ENCODE results near the gene NOC4L.

NOC4L gene

DNA sequence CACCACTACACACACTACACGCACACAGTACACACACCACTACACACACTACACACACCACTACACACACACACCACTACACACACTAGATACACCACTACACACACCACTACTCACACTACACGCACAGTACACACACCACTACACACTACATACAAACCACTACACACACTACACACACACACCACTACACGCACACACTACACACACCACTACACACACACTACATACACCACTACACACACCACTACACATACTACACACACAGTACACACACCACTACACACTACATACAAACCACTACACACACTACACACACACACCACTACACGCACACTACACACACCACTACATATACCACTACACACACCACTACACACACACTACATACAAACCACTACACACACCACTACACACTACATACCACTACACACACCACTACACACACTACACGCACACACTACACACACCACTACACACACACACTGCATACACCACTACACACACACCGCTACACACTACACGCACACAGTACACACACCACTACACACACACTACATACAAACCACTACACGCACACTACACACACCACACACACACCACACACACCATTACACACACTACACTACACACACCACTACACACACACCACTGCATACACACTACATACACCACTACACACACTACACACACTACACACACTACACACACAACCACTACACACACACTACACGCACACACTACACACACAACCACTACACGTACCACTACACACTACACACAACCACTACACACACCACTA lies 11.7 kb downstream of the NOC4L start:
- no peak for FAIRE-seq

DNA sequence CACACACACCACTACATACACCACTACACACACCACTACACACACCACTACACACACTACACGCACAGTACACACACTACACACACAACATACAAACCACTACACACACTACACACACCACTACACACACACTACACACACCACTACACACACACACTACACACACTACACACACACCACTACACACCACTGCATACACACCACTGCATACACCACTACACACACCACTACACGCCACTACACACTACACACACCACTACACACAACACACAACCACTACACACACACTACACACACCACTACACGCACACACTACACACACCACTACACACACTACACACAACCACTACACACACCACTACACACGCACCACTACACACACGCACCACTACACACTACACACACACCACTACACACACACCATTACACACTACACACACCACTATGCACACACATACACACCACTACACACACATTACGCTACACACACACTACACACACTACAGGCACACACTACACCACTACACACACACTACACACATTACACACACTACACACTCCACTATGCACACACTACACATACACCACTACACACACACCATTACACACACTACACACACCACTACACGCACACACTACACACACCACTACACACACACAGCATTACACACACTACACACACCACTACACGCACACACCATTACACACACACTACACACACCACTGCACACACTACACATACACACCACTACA lies 12.5 kb downstream of the NOC4L start:
- FAIRE-seq: no peak
- no peak for DNase-seq (ENCODE audit: low spot score)

More for the DNA sequence above, 11.7 kb downstream of the NOC4L start:
- DNase-seq (ENCODE audit: low spot score): no peak

GRCh38 chr12:132157733-132158409 lies 13.6 kb downstream of the NOC4L start:
- FAIRE-seq (no peak), DNase-seq (ENCODE audit: low spot score) (no peak)

- DNase-seq (ENCODE audit: low spot score) (no peak), FAIRE-seq (no peak)
Observed at GRCh38 chr12:132158677-132159554, 14.7 kb downstream of the NOC4L start.

DNA sequence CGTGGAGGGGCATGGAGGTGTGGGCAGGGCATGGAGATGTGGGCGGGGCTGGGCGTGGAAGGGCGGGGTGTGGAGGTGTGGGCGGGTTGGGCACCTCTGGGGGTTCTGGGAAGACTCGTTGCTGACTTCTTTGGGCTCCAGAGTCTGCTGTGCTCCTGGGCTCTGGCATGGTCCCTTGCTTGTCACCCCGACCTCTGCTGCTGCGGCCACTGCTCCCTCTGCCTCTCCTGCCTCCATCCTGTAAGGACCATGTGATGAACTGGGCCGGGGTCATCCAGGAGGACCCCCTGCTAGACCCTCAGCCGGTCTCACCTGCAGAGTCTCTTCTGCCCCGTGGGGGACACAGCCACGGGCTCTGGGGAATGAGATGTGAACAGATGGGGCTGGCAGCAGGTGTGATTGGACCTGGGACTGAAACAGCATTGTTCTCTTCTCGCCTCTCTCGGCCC lies 15.3 kb downstream of the NOC4L start:
- no peak for DNase-seq (ENCODE audit: low spot score)
- no peak for FAIRE-seq

GRCh38 chr12:132160016-132160415 lies 15.8 kb downstream of the NOC4L start:
- FAIRE-seq (no peak), DNase-seq (ENCODE audit: low spot score) (no peak)

GRCh38 chr12:132160601-132161035 lies 16.4 kb downstream of the NOC4L start:
- DNase-seq (ENCODE audit: low spot score): no peak
- no peak for FAIRE-seq

- FAIRE-seq (no peak), DNase-seq (ENCODE audit: low spot score) (no peak)
Observed at GRCh38 chr12:132161036-132161781, 17.0 kb downstream of the NOC4L start.

DNA sequence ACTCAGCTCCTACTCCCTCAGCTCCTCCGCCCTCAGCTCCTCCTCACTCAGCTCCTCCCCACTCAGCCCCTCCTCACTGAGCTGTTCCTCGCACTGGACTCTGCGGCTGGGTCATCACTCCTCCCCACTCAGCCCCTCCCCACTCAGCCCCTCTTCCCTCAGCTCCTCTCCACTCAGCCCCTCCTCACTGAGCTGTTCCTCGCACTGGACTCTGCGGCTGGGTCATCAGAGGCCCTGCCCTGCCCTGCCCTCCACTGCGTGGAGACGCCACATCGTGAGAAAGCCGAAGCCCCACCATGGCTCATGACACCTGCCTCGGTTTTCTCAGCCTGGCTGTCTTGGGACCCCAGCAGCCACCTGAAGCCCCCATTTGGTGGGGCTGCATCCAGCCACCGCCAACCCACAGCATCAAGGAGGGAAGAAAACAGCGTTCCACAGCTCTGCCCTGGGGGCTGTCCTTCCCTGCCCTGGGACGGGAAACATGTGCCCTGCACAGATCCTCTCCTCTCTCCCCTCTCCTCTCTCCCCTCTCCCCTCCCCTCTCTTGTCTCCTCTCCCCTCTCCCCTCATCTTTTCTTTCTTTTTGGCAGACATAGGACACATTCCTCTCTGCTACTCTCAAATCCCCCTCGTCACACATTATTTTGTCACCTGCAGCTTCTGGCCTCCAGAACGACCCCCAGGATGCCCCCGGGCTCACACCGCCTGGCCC lies 17.7 kb downstream of the NOC4L start:
- DNase-seq (ENCODE audit: low spot score) (no peak), FAIRE-seq (no peak)

GRCh38 chr12:132162508-132163031 lies 18.3 kb downstream of the NOC4L start:
- FAIRE-seq: no peak
- peak; percentile 44 for DNase-seq (ENCODE audit: low spot score)

GRCh38 chr12:132163041-132163910 lies 19.0 kb downstream of the NOC4L start:
- FAIRE-seq (no peak), DNase-seq (ENCODE audit: low spot score) (no peak)

DNA sequence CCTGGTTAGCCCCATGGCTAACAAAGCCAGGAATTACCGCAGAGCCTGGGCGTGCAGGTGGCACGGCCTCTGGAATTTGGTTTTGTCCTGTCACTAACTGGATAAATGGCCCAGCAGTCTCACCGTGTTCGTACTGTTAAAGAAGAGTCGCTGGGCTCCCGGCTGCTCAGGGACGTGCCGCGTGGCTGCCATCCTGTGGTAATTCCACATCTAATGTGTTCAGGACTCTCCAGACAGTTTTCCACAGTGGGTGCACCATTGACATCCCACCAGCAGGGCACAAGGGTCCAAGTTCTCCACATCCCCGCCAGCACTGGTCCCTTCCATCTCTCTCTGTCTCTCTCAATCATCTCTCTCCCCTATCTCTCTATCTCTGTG lies 19.6 kb downstream of the NOC4L start:
- DNase-seq (ENCODE audit: low spot score) (no peak), FAIRE-seq (no peak)

DNA sequence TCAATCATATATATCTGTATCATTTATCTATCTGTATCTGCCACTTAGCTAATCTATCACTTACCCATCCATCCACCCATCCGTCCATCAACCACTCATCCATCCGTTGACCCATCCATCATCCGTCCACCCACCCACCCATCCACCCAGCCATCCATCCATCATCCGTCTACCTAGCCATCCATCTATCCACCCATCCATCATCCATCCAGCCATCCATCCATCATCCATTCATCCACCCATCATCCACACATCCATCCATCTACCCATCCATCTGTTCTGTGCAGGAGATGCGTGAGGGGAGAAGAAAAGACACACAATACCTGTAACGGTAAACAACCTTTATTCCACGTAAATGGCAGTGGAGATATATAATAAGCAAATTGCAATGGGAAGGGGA lies 20.2 kb downstream of the NOC4L start:
- no peak for DNase-seq (ENCODE audit: low spot score)
- no peak for FAIRE-seq

DNA sequence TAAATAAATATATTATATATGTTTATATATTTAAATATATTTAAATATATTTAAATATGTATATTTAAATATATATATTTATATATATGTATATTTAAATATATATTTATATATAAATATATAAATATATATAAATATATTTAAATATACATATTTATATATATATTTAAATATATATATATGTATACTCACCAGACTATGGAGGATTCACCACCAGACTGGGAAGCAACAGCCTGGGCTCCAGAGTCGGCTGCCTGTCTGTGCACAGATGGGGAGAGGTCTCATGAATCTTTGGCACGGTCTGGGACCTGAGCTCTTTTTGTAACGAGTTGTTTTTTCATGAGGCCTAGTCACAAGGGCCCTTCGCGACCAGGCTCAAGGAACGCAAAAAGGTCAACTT lies 21.3 kb downstream of the NOC4L start:
- FAIRE-seq (no peak), DNase-seq (ENCODE audit: low spot score) (no peak)

DNA sequence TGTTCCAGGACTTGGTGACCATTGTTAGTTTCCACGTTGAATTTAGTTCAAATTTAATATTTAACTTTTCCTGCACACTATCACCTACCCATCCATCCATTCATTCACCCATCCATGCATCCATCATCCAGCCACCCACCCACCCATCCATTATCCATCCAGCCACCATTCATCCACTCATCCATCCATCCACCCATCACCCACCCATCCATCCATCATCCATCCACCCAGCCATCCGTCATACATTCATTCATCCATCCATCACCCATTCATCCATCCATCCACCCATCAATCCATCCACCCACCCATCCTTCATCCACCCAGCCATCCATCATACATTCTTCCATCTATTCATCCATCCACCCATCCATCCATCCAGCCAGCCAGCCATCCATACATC lies 21.8 kb downstream of the NOC4L start:
- FAIRE-seq: no peak
- no peak for DNase-seq (ENCODE audit: low spot score)

DNA sequence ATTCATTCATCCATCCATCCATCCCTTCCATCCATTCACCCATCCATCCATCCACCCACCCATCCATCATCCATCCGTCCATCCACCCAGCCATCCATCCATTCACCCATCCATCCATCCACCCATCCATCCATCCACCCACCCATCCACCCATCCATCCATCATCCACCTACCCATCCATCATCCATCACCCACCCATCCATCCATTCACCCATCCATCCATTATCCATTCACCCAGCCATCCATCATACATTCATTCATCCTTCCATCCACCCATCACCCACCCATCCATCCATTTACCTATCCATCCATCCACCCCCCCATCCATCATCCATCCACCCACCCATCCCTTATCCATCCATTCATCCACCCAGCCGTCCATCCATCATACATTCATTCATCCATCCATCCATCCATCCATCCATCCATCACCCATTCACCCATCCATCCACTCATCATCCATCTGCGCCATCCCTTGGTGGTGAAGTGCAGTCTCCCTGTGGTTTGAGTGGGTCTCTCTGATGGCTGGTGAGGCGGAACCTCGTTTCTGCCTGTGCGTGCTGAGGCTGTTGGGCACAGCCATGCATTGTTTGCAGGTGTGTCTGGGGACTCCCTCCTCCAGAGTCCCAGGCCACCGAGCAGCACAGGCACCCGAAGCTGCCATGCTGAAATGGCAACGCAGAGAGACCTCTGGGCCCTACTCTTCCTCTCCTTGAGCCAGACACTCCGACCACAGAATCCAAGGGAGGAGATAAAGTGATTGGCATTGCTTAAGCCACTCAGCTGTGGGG lies 22.7 kb downstream of the NOC4L start:
- no peak for FAIRE-seq
- no peak for DNase-seq (ENCODE audit: low spot score)

- FAIRE-seq: no peak
- DNase-seq (ENCODE audit: low spot score): no peak
Observed at GRCh38 chr12:132167611-132168310, 23.5 kb downstream of the NOC4L start.
